Lower leg skin (tissue), 3 donors: ENCODE measurements around the gene GLB1L2.

ENCODE experiments used
- POLR2A ChIP-seq, 2 donors: fragments of 450-650 bp; IDR thresholded peaks; one replicate each; pipeline ENCODE4 v1.6.1; 2016 to 2017; ENCODE audit warnings: antibody characterized with exemption in 2 of 2, mild to moderate bottlenecking in 1 of 2, moderate library complexity in 1 of 2
- TF ChIP-seq, protein P1 (sequence below), 3 donors: fragments of 450-650 bp; IDR thresholded peaks; one replicate each; pipeline ENCODE4 v1.5.1; 2016; ENCODE audit warnings: antibody characterized with exemption in 3 of 3, mild to moderate bottlenecking in 3 of 3, moderate library complexity in 2 of 3

DNA sequence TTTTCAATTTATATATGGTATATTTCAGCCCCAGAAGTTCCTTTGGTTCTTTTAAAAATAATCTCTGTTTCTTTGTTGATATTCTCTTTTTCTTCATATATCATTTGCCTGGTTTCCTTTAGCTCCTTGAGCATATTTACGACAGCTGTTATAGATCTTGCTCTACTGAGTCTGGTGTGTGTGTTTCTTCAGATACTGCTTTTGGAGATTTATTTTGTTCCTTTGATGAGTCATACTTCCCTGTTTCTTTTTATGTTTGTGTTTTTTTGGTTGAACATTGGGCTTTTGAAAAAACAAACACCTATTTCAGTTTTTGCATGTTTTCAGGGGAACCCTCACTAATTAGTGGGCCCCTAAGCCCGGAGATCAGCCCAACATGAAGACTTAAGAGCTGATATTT lies 23.3 kb downstream of the GLB1L2 start:
- TF ChIP-seq, protein P1, sequence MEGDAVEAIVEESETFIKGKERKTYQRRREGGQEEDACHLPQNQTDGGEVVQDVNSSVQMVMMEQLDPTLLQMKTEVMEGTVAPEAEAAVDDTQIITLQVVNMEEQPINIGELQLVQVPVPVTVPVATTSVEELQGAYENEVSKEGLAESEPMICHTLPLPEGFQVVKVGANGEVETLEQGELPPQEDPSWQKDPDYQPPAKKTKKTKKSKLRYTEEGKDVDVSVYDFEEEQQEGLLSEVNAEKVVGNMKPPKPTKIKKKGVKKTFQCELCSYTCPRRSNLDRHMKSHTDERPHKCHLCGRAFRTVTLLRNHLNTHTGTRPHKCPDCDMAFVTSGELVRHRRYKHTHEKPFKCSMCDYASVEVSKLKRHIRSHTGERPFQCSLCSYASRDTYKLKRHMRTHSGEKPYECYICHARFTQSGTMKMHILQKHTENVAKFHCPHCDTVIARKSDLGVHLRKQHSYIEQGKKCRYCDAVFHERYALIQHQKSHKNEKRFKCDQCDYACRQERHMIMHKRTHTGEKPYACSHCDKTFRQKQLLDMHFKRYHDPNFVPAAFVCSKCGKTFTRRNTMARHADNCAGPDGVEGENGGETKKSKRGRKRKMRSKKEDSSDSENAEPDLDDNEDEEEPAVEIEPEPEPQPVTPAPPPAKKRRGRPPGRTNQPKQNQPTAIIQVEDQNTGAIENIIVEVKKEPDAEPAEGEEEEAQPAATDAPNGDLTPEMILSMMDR (IDR thresholded peaks at IDR 0.05): no peak
- no peak for TF ChIP-seq POLR2A (IDR thresholded peaks at IDR 0.05)
